ENCODE results near the gene PLTP.
"Not testable (repeated sequence)": the region's sequence is repeated elsewhere in the genome, so short reads cannot be mapped to it uniquely, and the experiment has no call there.

Gene PLTP

GRCh38 chr20:45919542-45920399 lies 7.8 kb upstream of the PLTP start:
- no peak for DNase-seq

GRCh38 chr20:45918779-45919537 lies 7.0 kb upstream of the PLTP start:
- no peak for DNase-seq

DNA sequence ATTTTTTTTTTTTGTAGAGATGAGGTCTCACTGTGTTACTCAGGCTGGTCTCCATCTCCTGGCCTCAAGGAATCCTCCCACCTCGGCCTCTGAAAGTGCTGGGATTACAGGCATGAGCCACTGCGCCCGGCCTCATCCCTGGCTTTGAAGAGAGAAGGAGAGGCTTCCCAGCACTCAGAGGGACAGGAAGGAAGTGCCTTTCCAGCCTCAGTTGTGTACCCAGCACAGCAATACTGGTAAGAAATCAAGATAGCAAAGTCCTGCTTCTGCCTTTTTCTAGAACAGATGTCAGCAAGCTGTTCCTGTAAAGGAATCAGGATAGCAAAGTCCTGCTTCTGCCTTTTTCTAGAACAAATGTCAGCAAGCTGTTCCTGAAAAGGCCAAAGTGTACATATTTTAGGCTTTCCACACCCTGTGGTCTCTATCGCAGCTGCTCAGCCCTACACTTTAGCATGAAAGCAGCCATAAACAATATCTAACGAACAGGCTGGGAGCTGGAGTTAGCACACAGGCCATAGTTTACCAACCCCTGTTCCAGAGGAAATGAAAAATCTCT lies 6.3 kb upstream of the PLTP start:
- DNase-seq: no peak

- DNase-seq: no peak
These were observed 5.8 kb upstream of the PLTP start for GRCh38 chr20:45917790-45918141.

- no peak for DNase-seq
These were observed 1.2 kb upstream of the PLTP start for GRCh38 chr20:45913116-45913515.

DNA sequence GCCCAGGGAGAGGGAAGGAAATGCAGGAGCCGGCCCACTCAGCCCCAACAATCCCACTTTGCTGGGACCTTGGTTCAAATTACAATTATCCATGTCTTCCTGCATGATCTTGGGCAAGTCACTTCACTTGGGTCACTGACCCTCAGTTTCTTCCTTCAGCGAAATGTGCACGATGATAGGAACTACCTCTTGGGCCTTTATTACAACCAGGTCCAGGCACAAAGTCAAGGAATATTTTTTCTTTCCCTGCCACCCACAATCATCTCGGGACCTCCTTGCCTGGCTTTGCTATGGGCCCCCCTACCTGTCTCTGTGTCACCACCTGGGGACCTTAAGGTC lies 358 bp upstream of the PLTP start:
- DNase-seq: no peak

DNA sequence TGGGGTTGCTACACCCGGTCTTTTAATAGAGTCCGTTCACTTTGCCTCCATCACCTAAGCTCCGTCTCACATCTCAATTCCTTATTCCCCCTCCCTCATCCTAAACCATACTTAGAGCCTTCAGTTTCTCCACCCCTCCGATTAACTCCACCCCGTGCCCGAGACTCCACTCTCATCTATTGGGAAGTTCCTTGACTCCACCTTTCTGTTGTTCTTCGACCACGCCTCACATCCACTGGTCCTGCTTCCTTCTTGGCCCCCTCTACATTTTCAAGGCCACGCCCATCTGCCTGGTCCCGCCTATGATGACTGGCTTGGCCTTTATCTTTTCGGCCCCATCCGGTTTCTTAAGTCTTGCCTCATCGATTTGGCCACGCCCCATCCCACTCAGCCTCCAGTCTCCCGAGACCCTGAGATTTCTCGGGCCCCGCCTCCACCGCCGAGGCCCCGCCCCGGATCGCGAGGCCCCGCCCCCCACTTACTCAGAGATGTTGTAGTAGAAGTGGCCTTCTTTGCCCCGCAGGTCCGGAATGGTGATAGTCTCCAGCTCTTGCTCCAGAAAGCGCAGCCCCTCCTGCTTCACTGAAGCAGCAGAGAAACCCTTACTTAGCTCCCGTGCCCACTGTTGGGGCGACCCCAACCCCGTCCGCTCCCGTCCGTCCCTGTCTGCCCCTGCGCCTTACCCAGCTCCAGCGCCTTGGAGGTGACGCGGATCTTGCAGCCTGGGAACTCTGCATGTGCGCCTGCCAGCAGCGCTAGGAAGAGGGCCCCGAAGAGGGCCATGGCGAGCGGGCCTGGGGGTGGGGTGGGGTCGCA lies 1.1 kb downstream of the PLTP start:
- DNase-seq: peak; percentile 46 to 83 (median 68)

GRCh38 chr20:45909817-45910669 lies 1.9 kb downstream of the PLTP start:
- DNase-seq: no peak

- no peak for DNase-seq
These were observed 2.6 kb downstream of the PLTP start for GRCh38 chr20:45909336-45909808.

DNA sequence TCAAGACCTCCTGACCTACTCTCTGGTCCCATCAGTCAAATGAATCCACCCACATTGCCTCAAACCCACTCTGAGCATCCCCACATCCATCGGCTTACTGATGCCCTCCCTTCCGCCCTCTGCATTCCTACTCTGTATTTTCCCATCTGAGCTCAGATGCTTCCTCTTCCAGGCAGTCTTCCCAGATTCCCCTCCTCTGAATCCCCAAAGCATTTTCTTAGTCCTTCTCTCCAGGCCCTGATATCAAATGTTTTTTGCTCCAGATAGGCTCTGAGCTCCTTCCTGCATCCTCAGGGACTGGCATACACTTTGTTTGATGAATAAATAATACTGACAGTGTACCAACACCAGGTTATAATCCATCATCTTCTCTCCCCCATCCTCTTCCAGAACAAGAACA lies 3.9 kb downstream of the PLTP start:
- no peak for DNase-seq

DNA sequence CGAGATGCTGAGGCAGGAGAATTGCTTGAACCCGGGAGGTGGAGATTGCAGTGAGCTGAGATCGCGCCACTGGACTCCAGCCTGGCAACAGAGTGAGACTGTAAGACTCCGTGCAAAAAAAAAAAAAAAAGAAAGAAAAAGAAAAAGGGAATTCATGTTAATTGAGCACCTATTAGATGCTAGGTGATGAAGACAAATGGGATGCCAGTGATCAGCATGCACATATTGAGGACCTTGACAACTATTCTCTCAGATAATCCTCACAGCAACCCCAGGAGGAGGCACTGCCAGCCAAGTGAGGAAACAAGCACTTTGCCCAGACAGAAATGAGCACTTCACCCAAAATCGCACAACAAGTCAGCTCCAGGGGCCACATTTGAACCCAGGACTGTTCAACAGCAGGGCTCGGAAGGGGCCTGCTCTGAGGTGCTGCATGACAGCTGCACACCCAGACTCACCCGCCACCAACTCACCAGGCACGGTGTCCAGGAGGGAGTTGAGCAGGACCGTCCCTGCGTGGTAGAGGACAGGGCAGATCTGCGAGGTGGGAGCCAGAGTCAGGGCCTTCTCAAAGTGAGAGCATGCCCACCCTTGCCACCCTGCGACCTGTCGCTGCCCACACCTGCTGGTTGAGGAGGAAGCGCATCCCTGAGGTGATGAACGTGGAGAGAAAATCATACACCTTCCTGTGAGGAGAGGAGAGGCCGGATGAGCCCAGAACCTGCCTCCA lies 4.6 kb downstream of the PLTP start:
- DNase-seq: no peak

DNA sequence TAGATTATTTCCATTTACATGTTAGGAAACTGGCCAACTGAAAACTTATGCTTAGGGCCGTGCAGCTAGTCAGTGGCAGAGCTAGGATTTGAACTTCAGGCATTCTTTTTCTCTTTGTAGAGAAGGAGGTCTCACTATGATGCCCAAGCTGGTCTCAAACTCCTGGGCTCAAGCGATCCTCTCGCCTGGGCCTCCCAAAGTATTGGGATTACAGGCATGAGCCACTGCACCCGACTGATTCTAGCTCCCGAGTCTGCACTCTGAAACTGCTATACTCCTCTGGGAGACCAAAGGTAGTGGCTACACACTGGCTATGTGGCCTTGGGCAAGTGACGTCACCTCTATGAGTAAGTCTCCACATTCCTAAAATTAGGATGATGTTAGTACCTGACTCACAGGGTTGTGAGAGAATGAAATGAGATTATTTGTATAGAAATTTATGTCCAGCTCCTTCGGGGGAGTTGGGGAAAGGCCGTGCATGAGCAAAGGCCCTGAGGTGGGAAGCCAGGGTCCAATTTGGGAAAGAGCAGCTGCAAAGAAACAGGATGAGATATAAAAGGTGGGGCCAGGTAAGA lies 6.4 kb downstream of the PLTP start:
- DNase-seq: no peak

- no peak for DNase-seq
These were observed 7.1 kb downstream of the PLTP start for GRCh38 chr20:45904583-45905504.

DNA sequence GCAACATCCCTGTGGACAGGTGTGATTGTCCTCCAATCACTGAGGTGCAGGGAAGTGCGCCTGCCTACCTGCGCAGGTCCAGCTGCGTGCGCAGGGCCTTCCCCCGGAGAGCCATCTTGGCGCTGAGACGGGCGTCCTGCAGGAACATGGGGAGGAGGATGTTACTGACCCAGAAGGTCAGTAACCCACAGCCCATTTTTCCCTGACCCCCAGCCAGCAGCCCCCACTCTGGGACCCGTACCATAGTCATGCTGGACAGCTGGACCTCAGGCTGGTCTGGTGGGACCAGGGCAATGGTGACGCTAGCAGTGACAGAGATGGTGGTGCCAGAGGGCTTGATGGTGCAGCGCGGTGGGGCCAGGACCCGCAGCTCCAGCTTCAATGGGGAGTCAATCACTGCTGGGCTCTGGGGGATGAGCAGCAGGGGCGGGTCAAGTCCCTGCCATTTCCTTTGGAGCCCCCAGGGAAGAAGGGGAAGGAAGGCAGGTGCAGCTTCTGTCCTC lies 9.7 kb downstream of the PLTP start:
- no peak for DNase-seq

- not testable (repeated sequence) for DNase-seq
These were observed 10.6 kb downstream of the PLTP start for GRCh38 chr20:45901332-45901731.

- DNase-seq: no peak
These were observed 12.7 kb downstream of the PLTP start for GRCh38 chr20:45899046-45899835.

DNA sequence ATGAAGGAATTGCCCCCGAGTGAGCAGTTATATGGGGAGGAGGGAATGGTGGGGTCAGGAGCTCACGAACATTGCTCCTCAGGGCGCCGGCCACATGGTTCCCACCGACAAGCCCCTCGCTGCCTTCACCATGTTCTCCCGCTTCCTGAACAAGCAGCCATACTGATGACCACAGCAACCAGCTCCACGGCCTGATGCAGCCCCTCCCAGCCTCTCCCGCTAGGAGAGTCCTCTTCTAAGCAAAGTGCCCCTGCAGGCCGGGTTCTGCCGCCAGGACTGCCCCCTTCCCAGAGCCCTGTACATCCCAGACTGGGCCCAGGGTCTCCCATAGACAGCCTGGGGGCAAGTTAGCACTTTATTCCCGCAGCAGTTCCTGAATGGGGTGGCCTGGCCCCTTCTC lies 13.7 kb downstream of the PLTP start:
- DNase-seq: no peak

DNA sequence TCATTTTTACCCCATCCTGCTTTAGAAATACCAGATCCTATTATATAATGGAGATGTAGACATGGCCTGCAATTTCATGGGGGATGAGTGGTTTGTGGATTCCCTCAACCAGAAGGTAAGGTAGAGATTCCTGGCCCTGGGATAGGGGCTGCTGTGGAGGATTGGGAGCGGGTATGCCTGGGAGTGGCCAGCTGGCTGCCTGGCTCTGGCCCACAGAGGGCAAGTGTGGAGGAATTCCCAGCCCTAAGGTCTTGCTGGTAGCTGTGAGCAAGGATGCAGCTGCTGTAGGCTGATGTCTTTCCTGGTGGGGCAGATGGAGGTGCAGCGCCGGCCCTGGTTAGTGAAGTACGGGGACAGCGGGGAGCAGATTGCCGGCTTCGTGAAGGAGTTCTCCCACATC lies 14.3 kb downstream of the PLTP start:
- no peak for DNase-seq

DNA sequence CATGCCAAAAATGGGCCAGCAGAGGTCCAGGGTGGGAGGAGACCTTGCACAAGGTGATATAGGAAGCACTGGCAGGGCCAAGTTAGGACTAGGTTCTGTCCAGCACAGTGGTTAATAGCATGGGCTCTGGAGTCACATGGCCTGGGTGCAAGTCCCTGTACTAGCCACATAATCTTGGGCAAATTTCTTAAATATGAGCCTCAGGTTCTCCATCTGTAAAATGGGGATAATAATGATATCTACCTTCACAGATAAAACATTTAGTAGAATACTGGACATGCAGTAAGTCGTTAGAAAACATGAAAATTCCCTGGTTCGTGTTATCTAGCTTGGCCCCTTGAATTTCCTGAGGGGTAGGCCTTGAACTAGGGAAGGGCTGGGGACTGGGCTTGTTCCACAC lies 14.7 kb downstream of the PLTP start:
- DNase-seq: no peak

All from stimulated activated naive CD4-positive, alpha-beta T cell (primary cell).